Measurements from ENCODE around the gene TPCN2. TPM values are rescaled to one million over a fixed set of nuclear protein-coding genes. Genes with fewer than 3 reads are reported as not detected.

TPCN2 gene
- total RNA-seq, 2 donors from 2014 or later: 34.7 to 38.0 TPM

- no peak overlapping the region for H3K27ac ChIP-seq
- ATAC-seq (ENCODE audit: insufficient number of reproducible peaks, low FRiP score, low read depth): no peak
- DNase-seq (ENCODE audit: low spot score): no peak
- H3K27me3 ChIP-seq (replicated peaks; ENCODE audit: insufficient read depth): no peaks in the 10 kb centered on the region
- no peaks in the 10 kb centered on the region for H3K9me3 ChIP-seq
- TF ChIP-seq CTCF (IDR thresholded peaks at IDR 0.05): no peak
- H3K4me3 ChIP-seq: no peak overlapping the region
- H3K4me1 ChIP-seq (ENCODE audit: control insufficient read depth in 1 of 2, low read depth in 2 of 2): no peaks in the 10 kb centered on the region
- no peaks in the 10 kb centered on the region for H3K36me3 ChIP-seq
Observed at GRCh38 chr11:69027704-69028372, 20.9 kb upstream of the TPCN2 start.

GRCh38 chr11:69030301-69030700 lies 18.4 kb upstream of the TPCN2 start:
- no peak for DNase-seq (ENCODE audit: low spot score)
- no peak overlapping the region for H3K4me3 ChIP-seq
- H3K36me3 ChIP-seq: no peaks in the 10 kb centered on the region
- peaks cover 2 to 4% of the 10 kb centered on the region in 2 donors for H3K4me1 ChIP-seq (ENCODE audit: control insufficient read depth in 1 of 2, low read depth in 2 of 2)
- no peak for ATAC-seq (ENCODE audit: insufficient number of reproducible peaks, low FRiP score, low read depth)
- no peaks in the 10 kb centered on the region for H3K9me3 ChIP-seq
- H3K27ac ChIP-seq: no peak overlapping the region
- H3K27me3 ChIP-seq (replicated peaks; ENCODE audit: insufficient read depth): no peaks in the 10 kb centered on the region
- no peak for TF ChIP-seq CTCF (IDR thresholded peaks at IDR 0.05)

DNA sequence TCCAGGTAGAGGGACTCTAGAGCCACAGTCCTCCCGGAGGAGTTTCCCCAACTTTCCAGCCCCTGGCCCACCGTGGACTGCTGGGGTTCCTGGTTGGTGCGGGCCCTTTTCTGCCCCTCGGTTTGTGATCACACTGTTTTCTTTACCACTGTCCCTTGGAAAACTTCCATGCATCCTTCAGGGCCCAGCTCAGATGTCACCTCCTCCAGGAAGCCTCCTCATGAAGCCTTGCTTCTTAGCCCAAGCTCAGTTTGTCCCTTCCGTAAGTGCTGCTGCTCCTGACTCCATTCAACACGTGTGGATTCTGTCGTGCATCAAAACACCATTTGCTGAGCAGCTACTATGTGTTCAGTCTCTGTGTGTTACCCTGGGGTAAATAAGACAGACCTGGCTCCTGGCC lies 15.9 kb upstream of the TPCN2 start:
- Histone ChIP-seq H3K9me3 (no peaks in the 10 kb centered on the region), H3K4me1 (ENCODE audit: control insufficient read depth in 1 of 2, low read depth in 2 of 2) (peaks cover 11 to 19% of the 10 kb centered on the region in 2 donors), H3K27ac (no peak overlapping the region), H3K4me3 (no peak overlapping the region), H3K27me3 (replicated peaks; ENCODE audit: insufficient read depth) (no peaks in the 10 kb centered on the region), H3K36me3 (no peaks in the 10 kb centered on the region)
- DNase-seq (ENCODE audit: low spot score) (no peak), ATAC-seq (ENCODE audit: insufficient number of reproducible peaks, low FRiP score, low read depth) (no peak)
- TF ChIP-seq CTCF (IDR thresholded peaks at IDR 0.05): no peak

- H3K4me3 ChIP-seq: no peak overlapping the region
- no peak for ATAC-seq (ENCODE audit: insufficient number of reproducible peaks, low FRiP score, low read depth)
- H3K27ac ChIP-seq: no peak overlapping the region
- H3K36me3 ChIP-seq: no peaks in the 10 kb centered on the region
- H3K9me3 ChIP-seq: no peaks in the 10 kb centered on the region
- DNase-seq (ENCODE audit: low spot score): no peak
- no peaks in the 10 kb centered on the region for H3K27me3 ChIP-seq (replicated peaks; ENCODE audit: insufficient read depth)
- no peak for TF ChIP-seq CTCF (IDR thresholded peaks at IDR 0.05)
- peaks cover 11 to 19% of the 10 kb centered on the region in 2 donors for H3K4me1 ChIP-seq (ENCODE audit: control insufficient read depth in 1 of 2, low read depth in 2 of 2)
Observed at GRCh38 chr11:69033431-69033830, 15.3 kb upstream of the TPCN2 start.

DNA sequence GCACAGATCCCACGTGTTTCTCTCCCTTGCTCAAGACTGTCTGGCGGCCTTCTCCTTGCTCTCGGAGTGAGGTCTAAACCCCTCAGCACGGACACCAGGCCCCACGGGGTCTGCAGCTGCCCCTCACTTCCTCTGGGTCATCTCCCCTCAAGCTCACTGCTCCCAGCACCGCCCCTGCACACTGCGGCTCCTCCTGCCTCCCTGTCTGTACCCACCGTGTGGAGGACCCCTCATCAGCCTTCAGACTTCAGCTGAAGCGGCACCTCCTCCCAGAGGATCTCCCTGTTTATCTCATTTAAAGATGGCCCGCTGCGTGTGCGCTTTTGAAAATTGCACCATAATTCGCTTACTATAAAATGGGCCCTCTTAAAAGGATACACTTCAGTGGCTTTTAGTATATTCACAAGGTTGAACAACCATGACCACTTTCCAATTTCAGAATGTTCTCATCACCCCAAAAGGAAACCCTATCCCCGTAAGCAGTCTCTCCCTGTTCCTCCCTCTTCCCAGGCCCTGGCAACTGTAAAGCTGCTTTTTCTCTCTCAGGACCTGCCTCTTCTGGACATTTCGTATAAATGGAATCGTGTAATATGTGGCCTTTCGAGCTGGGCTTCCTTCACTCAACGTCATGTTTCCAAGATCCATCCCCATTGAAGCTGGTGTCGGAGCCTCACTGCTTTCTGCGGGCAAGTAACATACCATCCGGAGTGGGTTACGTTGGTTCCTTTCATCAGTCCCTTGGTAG lies 14.4 kb upstream of the TPCN2 start:
- no peak overlapping the region for H3K4me3 ChIP-seq
- H3K27ac ChIP-seq: peak overlapping the region; percentile 44 to 72
- H3K4me1 ChIP-seq (ENCODE audit: control insufficient read depth in 1 of 2, low read depth in 2 of 2): peaks cover 11 to 19% of the 10 kb centered on the region in 2 donors
- no peaks in the 10 kb centered on the region for H3K27me3 ChIP-seq (replicated peaks; ENCODE audit: insufficient read depth)
- TF ChIP-seq CTCF (IDR thresholded peaks at IDR 0.05): no peak
- H3K9me3 ChIP-seq: no peaks in the 10 kb centered on the region
- no peaks in the 10 kb centered on the region for H3K36me3 ChIP-seq
- ATAC-seq (ENCODE audit: insufficient number of reproducible peaks, low FRiP score, low read depth) (no peak), DNase-seq (ENCODE audit: low spot score) (no peak)
